H1 (cell line): ENCODE data around the gene SLC35G2. TPM values are rescaled to one million over a fixed set of nuclear protein-coding genes. Genes with fewer than 3 reads are reported as not detected.

Experiments
- CHD7 ChIP-seq: fragments of 300-600 bp; sonication (generic); IDR thresholded peaks from 2 replicates; pipeline ENCODE4 v1.7.1; 2012; ENCODE audit warnings: low read length, moderate library complexity, mild to moderate bottlenecking, inconsistent platforms; ENCODE audit not compliant: insufficient replicate concordance
- EZH2 ChIP-seq: fragments of 200-600 bp; sonication (generic); IDR thresholded peaks from 2 replicates; pipeline ENCODE4 v1.7.1; 2012; ENCODE audit warnings: low read depth, mild to moderate bottlenecking, moderate library complexity, low read length, inconsistent platforms; ENCODE audit not compliant: severe bottlenecking
- JUND ChIP-seq: IDR thresholded peaks from 2 replicates; pipeline ENCODE4 v1.6.1; 2011; ENCODE audit warnings: mild to moderate bottlenecking, improper control_type of control experiment, low read length
- MAFK ChIP-seq: IDR thresholded peaks from 2 replicates; pipeline ENCODE4 v1.6.1; 2012; ENCODE audit warnings: low read depth, mild to moderate bottlenecking, improper control_type of control experiment, low read length
- RBBP5 ChIP-seq: IDR thresholded peaks from 2 replicates; pipeline ENCODE4 v1.7.1; 2012; ENCODE audit warnings: low read depth, mild to moderate bottlenecking, inconsistent platforms, low read length, moderate library complexity, borderline replicate concordance
- polyA plus RNA-seq, 7 experiments: library from polyadenylated mRNA; depleted of rRNA in 3 of 7; stranded (reverse) in 5 of 7; unstranded in 2 of 7; fragments of >200 nt in 5 of 7; fragments of 200-250 nt in 2 of 7; gene quantifications; 1 replicate in 5 of 7; 2 replicates in 1 of 7; 4 replicates in 1 of 7; pipeline versions ENCODE4 v1.2.1 to v1.2.3, GENCODE V29; 2011 to 2013; ENCODE audit warnings: missing spikeins in 2 of 7, mixed read lengths in 2 of 7
- total RNA-seq: library from RNA; stranded (reverse); fragmentation: NEBNext Ultra II Directional; extraction: Animal tissue kit (Norgen Biotek cat#: 25700); gene quantifications from 2 replicates; pipeline ENCODE4 v1.2.1, GENCODE V29; 2021

The SLC35G2 gene
- total and polyA plus RNA-seq, 2 of the 8 experiments (the other 6 are each of a cell fraction or from before 2014, with no cell fraction given): 5.2 to 6.4 TPM

GRCh38 chr3:136889947-136890346 is 71.0 kb downstream of the SLC35G2 start (continued):
- TF ChIP-seq CHD7 (no peak), MAFK (no peak), EZH2 (no peak), JUND (no peak), RBBP5 (no peak)
